HG02885 (cell line): ENCODE measurements around the gene DALRD3.

Source experiments
- ATAC-seq: cut with Tn5 transposase; IDR thresholded peaks from one replicate; pipeline ENCODE4 v1.9.1; 2021; ENCODE audit warnings: mild to moderate bottlenecking; ENCODE audit not compliant: unreplicated experiment, poor library complexity

The DALRD3 gene

DNA sequence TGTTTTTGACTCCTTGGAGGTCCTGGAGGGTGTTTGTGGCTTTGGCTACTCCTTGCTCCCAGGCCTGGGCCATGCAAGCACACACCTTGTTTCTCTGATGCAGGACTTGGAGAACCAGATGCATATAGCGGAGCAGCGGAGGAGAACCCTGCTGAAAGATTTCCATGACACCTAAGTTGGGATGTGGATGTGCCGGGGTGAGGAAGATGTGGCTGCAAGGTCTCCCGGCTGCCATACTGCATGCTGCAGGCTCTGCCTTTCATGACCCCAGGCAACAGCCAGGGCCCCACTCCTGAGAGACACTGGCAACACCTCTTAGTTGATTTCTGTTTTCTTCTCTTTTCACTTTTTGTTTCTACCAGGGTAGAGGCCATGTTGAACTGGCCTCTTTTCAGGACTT, 35.3 kb downstream of the DALRD3 start:
- no peak for ATAC-seq

DNA sequence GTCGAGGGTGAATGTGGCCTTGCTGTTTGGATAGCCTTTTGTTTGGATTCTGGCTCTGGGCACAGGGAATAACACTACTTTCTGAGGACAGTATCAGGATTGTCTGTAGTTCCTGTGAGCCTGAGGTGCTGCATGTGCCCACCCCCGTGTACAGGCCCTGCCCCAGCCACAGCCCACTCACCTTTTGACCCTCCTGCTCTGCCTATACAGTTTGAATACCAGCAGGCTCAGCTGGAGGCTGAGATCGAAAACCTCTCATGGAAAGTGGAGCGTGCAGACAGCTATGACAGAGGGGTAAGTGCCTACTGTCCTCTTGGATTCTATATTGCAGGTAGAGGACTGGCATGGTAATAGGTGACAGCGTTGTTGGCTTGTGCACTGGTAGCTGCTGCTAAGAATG, 35.7 kb downstream of the DALRD3 start:
- ATAC-seq: no peak

DNA sequence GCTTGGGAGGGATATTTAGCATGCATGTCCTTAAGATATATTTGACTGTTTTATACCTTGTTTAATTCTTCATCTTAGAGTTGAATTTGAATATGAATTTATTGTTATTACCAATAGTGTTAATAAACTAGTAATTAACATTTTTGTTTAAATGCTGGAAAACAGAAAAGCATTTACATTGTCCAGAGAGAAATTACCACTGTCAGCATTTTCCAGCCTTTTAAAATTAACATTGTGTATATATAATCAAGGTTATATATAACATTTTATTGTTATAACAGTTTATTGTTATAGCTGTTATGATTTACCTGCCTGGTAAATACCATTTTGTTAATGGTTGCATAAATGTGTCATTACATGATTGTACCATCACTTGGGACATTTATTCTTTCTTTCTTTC, 36.4 kb downstream of the DALRD3 start:
- no peak for ATAC-seq

DNA sequence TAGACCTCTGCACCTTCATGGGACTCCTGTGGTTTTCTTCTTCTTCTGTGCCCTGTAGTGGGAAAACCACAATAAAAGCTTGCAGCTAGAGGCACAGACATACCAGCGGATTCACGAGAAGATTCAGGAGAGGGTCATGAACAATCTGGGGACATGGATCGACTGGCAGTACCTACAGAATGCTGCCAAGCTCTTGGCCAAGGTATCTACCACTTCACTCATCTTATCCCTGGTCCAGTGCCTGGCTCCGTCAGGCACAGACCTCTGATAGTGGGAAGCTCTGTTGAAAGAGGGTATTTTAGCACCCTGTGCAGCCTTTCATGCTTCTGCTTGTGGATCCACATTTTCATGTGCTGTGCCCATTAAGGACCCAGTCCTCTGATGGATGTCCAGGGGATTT, 38.1 kb downstream of the DALRD3 start:
- no peak for ATAC-seq

DNA sequence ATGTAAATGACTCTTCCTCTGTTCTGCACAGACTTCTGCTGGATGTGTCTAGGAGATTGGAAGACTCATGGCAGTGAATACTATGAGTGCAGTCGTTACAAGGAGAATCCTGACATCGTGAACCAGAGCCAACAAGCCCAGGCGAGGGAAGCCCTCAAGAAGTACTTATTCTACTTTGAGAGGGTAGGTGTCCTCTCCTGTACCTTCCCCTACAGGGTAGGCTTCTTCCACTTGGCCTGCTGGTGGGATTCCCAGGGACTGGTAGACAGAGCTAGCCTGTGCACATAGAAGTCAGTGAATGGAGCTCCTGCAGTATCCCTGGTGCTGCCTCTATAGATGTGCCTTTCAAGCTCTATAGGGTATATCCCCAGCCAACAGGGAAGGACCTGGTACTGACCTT, 38.9 kb downstream of the DALRD3 start:
- ATAC-seq: no peak

DNA sequence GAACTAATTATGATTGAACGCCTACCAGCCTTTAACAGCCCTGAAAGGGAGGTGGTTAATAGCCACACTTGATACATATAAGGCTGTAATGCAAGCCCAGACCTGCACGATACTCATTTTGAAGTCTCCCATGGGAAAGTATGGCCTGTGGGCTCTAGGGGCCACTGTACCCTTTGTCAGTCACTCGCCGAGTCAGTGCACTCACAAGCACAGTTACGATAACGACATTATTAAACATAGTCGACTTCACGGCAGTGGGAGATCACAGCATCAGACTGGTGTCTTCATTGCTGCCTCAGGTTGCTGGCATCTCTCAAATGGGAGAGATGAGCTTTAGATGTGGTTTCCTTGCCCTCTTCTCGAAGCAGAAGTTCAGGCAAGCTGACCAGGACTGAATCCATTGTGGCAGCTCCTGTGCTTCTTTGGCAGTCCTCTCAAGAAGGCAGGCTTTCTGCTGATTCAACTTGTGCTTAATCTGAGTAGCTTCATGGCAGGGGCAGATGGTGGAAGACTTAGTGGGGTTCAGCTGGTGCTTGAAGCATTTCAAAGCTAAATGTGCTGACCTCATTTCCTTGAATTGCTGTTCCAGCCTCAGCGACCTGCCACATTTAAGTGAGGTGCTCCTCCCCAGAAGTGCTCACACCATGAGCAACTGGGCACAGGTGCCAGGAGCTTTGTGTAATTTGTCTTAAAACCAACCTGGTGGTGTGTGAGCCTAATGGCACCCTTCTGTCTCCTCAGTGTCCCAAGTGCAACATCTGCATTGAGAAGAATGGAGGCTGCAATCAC, 44.1 kb downstream of the DALRD3 start:
- no peak for ATAC-seq

DNA sequence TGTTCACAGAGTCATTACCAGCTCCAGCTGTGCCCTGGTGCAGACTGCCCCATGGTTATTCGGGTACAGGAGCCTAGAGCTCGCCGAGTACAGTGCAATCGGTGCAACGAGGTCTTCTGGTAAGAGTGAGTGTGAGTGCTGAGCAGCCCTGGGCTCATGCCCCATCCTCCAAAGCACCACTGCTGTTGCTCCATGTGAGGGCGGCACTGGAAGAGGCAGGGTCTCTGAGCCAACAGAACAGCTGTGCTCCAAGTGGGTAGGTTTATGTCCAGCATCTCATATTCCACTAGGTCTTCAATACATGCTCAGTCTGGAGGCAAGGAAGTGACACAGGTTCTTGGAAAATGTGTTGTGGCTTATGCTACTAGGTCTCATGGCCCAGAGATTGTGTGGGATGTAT, 47.8 kb downstream of the DALRD3 start:
- ATAC-seq: no peak

DNA sequence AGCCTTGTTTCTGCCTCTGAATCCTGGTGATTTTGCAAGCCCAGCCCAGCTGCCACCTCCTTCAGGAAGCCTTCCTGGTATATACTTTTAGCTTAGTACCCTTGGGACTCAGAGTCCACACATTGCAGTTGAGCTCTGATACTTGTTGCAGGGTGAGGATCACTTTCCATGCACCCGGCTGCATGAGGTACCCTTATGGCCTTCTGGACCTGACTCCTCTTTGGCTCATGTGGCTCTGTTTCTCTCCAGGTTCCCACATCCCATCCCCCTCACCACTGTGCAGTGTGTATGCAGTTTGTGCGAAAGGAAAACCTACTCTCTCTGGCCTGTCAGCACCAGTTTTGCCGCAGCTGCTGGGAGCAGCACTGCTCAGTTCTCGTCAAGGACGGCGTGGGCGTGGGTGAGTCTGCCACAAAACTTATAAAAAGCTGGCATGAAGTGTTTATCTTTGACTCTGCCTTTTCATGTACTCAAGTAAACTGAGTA, 51.5 kb downstream of the DALRD3 start:
- no peak for ATAC-seq

DNA sequence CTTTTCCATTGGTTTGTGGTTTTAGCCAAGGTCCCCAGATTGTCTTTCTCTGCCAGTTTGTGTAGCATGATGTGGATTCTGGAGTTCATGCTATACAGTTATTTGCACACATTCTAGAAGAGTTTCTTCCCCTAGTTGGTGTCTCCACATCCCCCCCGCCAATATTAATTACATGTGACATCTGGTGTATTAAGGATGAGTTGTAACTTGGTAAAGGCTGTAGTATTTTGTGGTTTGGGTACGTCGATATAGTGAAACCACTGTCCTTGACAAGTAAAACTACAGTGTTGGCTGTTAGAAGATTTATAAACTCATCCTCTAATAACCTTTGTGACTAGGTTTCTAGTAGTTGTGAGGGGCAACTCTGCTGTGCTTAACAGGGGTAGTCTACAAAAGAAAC, 52.0 kb downstream of the DALRD3 start:
- ATAC-seq: no peak
